ENCODE data around the gene MAMSTR. TPM values are rescaled to one million over a fixed set of nuclear protein-coding genes. Genes with fewer than 3 reads are reported as not detected.

MAMSTR gene, protein sequence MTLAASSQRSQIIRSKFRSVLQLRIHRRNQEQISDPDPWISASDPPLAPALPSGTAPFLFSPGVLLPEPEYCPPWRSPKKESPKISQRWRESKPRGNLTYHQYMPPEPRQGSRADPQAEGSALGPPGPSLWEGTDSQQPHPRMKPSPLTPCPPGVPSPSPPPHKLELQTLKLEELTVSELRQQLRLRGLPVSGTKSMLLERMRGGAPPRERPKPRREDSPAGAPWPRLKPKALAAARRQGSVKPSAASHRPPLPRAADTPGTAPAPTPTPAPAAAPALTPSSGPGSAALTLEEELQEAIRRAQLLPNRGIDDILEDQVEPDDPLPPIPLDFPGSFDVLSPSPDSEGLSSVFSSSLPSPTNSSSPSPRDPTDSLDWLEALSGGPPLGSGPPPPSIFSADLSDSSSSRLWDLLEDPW
- total RNA-seq: 0.55 and 0.59 TPM in 2 replicates

DNA sequence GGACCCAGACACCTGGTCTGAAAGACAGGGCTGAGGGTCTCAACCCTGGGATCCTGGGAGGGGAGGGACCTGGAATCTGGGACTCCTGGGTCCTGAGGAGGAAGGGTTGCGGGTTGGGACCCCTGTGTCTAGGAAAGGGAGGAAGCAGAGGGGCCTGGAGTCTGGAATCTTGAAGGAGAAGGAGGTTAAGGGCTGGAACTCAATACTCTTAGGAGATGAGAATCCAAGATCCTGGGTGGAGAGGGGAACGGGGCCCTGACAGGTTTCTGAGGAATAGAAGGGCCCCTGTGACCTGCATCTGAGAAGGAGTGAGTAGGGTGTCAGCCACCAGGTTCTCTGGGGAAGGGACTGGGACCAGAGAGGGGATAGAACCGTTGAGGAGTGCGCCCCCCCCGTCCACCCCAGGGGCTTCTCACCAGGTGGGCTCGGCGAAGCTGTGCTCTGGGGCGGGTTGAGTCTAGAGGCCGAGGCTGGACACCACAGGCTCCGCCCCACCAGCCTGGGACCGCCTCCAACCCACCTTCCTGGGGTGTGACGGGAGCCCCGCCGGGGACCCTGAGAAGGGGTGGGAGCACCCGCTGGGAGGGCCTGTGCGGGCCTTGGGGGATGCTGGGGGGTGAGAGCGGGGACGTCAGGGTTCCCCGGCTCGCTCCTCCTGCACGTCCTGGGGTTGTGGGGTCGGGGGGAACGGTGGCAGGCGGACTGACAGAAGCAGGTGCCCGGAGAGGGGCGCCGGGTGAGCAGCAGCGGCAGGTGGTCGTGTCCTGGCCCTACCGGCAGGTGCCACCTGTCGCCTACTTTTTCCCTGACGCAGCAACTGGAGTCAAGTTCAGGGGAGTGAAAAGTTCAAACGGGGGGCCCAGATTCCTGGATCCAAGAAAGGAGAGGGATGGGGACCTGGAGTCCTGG, at the start of gene MAMSTR:
TSS of gene MAMSTR (minus strand) at position 463 of the 909 bp plus-strand sequence. CDS start 694 bp downstream, outside the sequence.

DNA sequence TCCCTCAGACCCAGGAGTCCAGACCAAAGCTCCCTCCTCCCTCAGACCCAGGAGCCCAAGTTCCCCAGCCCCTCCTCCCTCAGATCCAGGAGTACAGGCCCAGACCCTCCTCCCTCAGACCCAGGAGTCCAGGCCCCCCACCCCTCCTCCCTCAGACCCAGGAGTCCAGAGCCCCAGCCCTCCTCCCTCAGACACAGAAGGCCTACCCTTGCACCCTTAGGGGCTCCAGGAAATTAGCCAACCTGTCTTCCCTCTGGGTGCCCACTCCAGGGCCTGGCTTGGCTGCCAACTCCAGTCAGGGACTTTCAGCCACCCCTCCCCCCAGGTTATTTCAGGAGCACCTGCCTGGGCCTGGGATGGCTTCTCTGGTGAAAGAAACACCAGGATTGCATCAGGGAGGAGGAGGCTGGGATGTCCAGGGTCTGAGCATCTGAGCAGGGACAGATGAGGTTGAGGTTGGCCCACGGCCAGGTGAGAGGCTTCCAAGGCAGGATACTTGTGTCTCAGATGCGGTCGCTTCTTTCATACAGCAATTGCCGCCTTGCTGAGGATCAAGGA, 35.6 kb upstream of the MAMSTR start, which contains the start of gene FGF21:
TSS of gene FGF21 (plus strand) at position 441 of the 558 bp plus-strand sequence. CDS start 713 bp downstream, outside the sequence.

DNA sequence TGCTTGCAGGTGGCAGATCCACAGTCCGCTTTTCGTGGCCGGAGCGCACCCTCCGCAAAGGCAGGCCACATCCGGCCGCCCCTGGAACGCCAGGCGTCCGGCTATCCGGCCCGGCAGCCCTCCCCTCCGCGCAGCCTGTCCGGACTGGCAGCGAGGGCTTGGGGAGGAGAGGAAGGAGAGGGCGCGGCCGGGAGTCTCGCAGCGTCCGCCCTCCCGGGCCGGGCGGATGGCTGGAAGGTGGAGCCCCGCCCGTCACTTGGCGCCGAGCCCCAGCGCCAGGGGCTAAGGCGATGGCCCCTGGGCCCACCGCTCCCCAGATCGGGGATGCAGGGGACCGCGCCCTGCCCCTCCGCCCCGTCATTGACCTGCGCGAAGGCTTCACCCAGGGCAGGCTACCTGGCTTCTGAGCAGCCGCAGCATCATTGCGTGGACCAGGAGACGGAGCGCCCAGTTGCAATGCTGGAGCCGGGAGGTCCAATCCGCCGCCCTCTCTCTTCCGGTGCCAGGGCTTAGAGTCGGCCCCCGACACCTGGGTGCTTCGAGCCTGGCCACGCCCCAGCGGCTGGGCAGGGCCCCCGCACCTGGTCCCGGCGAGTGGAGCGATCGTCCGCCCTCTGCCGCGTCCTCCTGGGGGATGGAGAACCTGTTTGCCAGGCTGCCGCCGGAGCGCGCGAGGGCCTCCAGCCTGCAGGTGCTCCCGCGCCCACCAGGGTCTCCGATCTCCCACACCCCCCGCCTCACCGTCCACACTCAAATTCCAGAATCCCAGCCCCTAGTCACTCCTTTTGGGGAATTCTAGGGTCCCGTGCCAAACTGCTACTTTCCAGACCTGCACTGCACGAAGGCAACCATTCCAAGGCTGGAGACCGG, 33.2 kb upstream of the MAMSTR start, which contains the start of gene FUT1:
TSS of gene FUT1 (minus strand) at position 146 of the 870 bp plus-strand sequence. CDS start 1,360 bp downstream, outside the sequence.

DNA sequence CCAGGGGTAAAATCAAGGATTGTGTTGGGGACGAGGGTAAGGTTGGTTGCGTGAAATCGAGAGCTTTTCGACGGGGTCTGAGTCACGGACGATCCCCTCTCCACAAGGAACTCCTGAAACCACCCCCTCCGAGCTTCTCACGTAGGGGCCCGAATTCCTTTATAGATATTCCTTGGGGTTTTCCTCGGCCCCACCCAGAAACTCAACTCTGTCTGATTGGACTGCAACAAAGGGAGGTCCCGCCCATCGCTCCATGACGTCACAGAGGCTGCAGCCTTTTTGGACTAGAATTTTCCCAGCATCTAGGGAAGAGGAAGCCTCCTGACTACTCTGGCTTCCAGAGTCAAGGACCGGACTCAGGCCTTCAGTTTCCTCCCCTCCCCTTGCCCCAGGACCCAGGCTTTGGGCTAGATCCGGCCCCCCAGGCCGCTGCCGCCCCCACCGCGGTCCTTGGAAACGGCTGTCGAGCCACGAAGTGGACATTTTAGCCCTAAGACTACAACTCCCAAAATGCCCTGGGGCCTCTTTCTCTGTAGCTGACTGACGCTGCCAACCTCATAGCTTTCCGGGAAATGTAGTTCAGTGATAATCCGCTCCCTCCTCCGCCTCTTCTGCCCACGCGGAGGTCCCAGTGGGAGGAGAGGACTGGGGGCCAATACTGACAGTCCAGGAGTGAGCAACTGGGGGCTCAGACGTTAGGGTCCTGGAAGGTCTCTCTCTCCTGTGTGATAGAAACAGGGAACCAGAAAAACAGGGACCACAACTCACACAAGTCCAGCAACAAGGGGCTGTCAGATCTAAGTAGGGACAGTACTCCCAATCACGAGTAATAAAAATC, 27.4 kb upstream of the MAMSTR start, which contains the start of gene IZUMO1:
TSS of gene IZUMO1 (minus strand) at position 172 of the 838 bp plus-strand sequence. CDS start 1,050 bp downstream, outside the sequence.

DNA sequence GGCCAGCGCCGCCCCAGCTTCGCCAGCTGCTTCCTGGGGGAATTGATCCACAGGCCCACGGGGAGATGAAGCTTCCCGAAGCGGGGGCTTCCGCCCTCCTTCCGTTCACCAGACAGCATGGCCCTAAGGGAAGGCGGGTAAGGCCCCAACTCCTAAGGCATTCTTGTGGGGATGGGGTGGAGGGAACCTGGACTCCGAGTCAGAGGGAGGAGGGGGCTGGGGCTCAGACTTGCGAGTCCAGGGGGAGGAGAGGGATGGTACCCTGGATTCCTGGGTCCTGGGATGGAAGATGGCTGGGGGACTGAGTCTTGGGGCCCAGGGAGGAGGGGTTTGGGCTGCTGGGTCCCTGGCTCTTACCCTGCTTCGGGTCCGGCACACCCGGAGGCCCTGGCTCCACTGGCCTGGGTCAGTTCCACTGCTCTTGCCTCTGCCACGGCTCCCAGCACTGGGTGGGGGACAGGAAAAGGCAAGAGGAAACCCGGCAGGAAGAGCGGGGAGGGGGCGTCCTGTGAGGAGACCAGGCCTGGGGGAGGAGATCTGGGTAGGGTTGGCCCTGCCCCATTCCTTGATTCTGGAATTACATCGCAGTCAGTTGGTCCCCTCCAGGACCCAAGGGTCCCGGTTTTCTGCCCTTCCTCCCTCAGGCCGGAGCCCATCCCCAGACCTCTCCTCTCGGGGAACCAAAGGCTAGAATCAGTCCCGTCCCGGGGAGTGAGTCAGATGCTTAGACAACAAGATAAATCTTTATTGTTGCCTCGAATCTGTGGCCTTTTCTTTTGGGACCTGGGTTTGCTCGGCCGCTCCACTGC, 20.8 kb upstream of the MAMSTR start, which contains the start of gene RASIP1:
TSS of gene RASIP1 (minus strand) at position 447 of the 809 bp plus-strand sequence. CDS start at position 119, 328 bp downstream.

DNA sequence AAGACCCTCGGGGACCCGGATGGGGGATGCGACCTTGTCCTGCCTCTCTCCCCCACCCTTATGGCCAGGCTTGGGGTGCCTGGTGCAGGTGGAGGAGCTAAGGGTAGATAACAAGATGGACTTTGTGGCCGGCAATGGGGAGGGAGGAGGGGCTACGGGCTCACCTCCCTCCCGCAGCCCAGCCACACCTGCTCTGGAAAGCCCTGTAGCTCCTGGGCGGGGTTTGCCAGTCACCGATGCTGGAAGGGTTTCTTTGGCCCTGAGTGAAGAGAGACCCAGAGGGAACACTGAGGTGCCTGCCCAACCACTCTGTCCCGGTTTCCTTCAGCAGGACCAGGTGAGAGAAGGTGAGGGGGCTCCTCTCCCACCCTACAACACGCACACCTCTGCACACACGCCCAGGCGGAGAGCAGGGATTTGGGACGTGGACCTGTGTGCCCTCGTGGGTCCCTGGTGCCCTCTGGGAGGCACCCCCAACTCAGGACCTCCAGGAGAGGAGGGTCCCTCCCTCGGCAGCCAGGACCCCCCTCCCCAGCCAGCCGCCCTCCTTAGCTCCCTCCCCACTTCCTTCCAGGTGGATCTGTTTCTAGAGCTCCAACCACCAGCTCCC, 23.7 kb downstream of the MAMSTR start, which contains the start of gene FUT2:
TSS of gene FUT2 (plus strand) at position 229 of the 610 bp plus-strand sequence. CDS start 6,986 bp downstream, outside the sequence.

DNA sequence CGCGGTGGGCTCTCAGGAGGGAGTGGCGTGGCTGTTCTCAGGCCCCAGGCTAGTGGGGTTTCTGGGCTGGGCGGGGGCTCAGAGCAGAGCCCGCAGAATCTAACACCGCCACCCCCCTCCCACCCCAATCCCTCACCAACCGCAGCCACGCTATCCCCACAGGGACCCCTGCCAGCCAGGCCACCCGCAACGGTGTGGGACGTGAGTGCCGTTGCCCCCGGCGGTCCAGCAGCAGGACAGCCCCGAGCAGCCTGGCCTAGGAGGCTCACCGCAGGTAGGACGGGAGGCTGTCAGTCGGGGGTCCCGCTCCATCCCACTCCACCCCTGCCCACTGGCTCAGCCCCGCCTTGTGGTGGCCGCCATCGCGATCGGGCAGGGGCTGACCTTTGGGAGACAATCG, 46.5 kb downstream of the MAMSTR start, which contains the start of gene NTN5:
TSS of gene NTN5 (minus strand) at position 24 of the 400 bp plus-strand sequence. CDS start 2,031 bp downstream, outside the sequence.

Other genes with a start within 250 kb of the MAMSTR start
- gene LMTK3, start 207.9 kb downstream of the MAMSTR start, total RNA-seq: 1.7 and 2.1 TPM in 2 replicates
- not detected in 2 replicates for gene SULT2B1, start 167.6 kb downstream of the MAMSTR start, total RNA-seq
- not detected in 2 replicates for gene SPACA4, start 113.0 kb downstream of the MAMSTR start, total RNA-seq
- gene FAM83E, start 104.6 kb downstream of the MAMSTR start, total RNA-seq: 0.30 and 0.88 TPM in 2 replicates
- 1,037 and 1,647 TPM in 2 replicates for gene RPL18, start 100.5 kb downstream of the MAMSTR start, total RNA-seq
- 8.2 and 8.6 TPM in 2 replicates for gene SPHK2, start 100.2 kb downstream of the MAMSTR start, total RNA-seq
- gene DBP, start 82.3 kb downstream of the MAMSTR start, total RNA-seq: 1.2 and 3.3 TPM in 2 replicates
- gene CA11, start 73.5 kb downstream of the MAMSTR start, total RNA-seq: 0.18 and 0.30 TPM in 2 replicates
- gene NTN5, start 46.7 kb downstream of the MAMSTR start, total RNA-seq: 0.14 TPM in 1 of 2 replicates, not detected in the other
- gene FUT2, start 23.8 kb downstream of the MAMSTR start, total RNA-seq: not detected in 2 replicates
- 0.74 and 0.89 TPM in 2 replicates for gene RASIP1, start 20.9 kb upstream of the MAMSTR start, total RNA-seq
- gene IZUMO1, start 27.2 kb upstream of the MAMSTR start, total RNA-seq: under 0.01 TPM in 1 of 2 replicates, not detected in the other
- gene FUT1, start 32.9 kb upstream of the MAMSTR start, total RNA-seq: 0.28 and 0.30 TPM in 2 replicates
- gene FGF21, start 35.8 kb upstream of the MAMSTR start, total RNA-seq: not detected in 2 replicates
- gene BCAT2, start 91.3 kb upstream of the MAMSTR start, total RNA-seq: 17.8 and 34.5 TPM in 2 replicates
- 5.5 and 19.0 TPM in 2 replicates for gene HSD17B14, start 116.8 kb upstream of the MAMSTR start, total RNA-seq
- 4.2 and 6.6 TPM in 2 replicates for gene PLEKHA4, start 148.9 kb upstream of the MAMSTR start, total RNA-seq
- 47.0 and 52.0 TPM in 2 replicates for gene PPP1R15A, start 152.7 kb upstream of the MAMSTR start, total RNA-seq
- 0.09 and 0.30 TPM in 2 replicates for gene TULP2, start 179.0 kb upstream of the MAMSTR start, total RNA-seq
- 319 and 392 TPM in 2 replicates for gene NUCB1, start 180.6 kb upstream of the MAMSTR start, total RNA-seq
- not detected in 2 replicates for gene DHDH, start 214.0 kb upstream of the MAMSTR start, total RNA-seq
- 116 and 123 TPM in 2 replicates for gene BAX, start 235.2 kb upstream of the MAMSTR start, total RNA-seq
- gene FTL, start 245.6 kb upstream of the MAMSTR start, total RNA-seq: 2,285 and 3,939 TPM in 2 replicates